Left hindlimb (tissue), 1 donor: Measurements from ENCODE around the gene DYNLL1.
"Not testable (repeated sequence)": the region's sequence is repeated elsewhere in the genome, so short reads cannot be mapped to it uniquely, and the experiment has no call there.

ENCODE experiments used
- DNase-seq: peaks from one replicate; pipeline ENCODE4 v3.0.0-alpha.2; 2018

The DYNLL1 gene

GRCh38 chr12:120522568-120522967 is 26.7 kb downstream of the DYNLL1 start:
- DNase-seq = no peak

- peak; percentile 95 for DNase-seq
These were observed 33.1 kb downstream of the DYNLL1 start, which contains the start of gene COQ5 for GRCh38 chr12:120528861-120529525. Gene COQ5 (minus strand): TSS chr12:120529158. CDS start chr12:120529141, 17 bp downstream.

- peak; percentile 31 for DNase-seq
These were observed 33.9 kb downstream of the DYNLL1 start for GRCh38 chr12:120529641-120530417.

- DNase-seq = not testable (repeated sequence)
These were observed 34.5 kb downstream of the DYNLL1 start for GRCh38 chr12:120530418-120530761.

GRCh38 chr12:120532701-120533238 is 36.9 kb downstream of the DYNLL1 start:
- no peak for DNase-seq

GRCh38 chr12:120534203-120534702 is 38.3 kb downstream of the DYNLL1 start, which contains the start of gene RNF10:
Gene RNF10 (plus strand): TSS chr12:120534356. CDS start chr12:120534812, 456 bp downstream.
- peak; percentile 82 for DNase-seq

GRCh38 chr12:120534703-120535655 is 39.1 kb downstream of the DYNLL1 start:
- DNase-seq = peak; percentile 54

- DNase-seq = no peak
These were observed 40.3 kb downstream of the DYNLL1 start for GRCh38 chr12:120536064-120536791.

GRCh38 chr12:120537856-120538220 is 41.9 kb downstream of the DYNLL1 start:
- DNase-seq = no peak

GRCh38 chr12:120538281-120539156 is 42.6 kb downstream of the DYNLL1 start:
- DNase-seq = no peak

GRCh38 chr12:120539303-120539702 is 43.4 kb downstream of the DYNLL1 start:
- DNase-seq = no peak

GRCh38 chr12:120540445-120540844 is 44.5 kb downstream of the DYNLL1 start:
- DNase-seq = no peak

GRCh38 chr12:120542166-120542565 is 46.3 kb downstream of the DYNLL1 start:
- DNase-seq = no peak

GRCh38 chr12:120544691-120545090 is 48.8 kb downstream of the DYNLL1 start:
- DNase-seq = no peak

- DNase-seq = no peak
These were observed 50.1 kb downstream of the DYNLL1 start for GRCh38 chr12:120546050-120546386.
